SK-N-MC (cell line): Measurements from ENCODE around the gene EPN2.

Experiments used
- DNase-seq: peaks from one replicate; pipeline ENCODE4 v3.0.0-alpha.2; 2011; ENCODE audit warnings: low read depth, low spot score
- H3K27ac ChIP-seq: fragments of 200-600 bp; sonication (generic); 2 replicates; pipeline ENCODE4 v1.5.1; 2016; ENCODE audit warnings: mixed run types
- H3K36me3 ChIP-seq: fragments of 200-600 bp; sonication (generic); 2 replicates; pipeline ENCODE4 v1.6.1; 2017; ENCODE audit warnings: antibody characterized with exemption, low read length, mixed read lengths; ENCODE audit not compliant: insufficient read depth
- H3K4me3 ChIP-seq: fragments of 200-600 bp; sonication (generic); 2 replicates; pipeline ENCODE4 v1.5.1; 2016
- H3K9ac ChIP-seq: fragments of 200-600 bp; sonication (generic); 2 replicates; pipeline ENCODE4 v1.8.0; 2017; ENCODE audit warnings: mixed run types, mixed read lengths; ENCODE audit not compliant: insufficient read length
- H3K9me3 ChIP-seq: fragments of 200-600 bp; sonication (generic); 2 replicates; pipeline ENCODE4 v1.6.1; 2017; ENCODE audit warnings: low read depth, mild to moderate bottlenecking, antibody characterized with exemption, low read length, moderate library complexity, mixed read lengths
- EZH2 ChIP-seq: fragments of 200-600 bp; sonication (generic); IDR thresholded peaks from one replicate; pipeline ENCODE4 v1.6.1; 2017; ENCODE audit warnings: antibody characterized with exemption
- FOXP2 ChIP-seq: optimal IDR thresholded peaks from 2 replicates; pipeline ENCODE3; 2011; ENCODE audit warnings: mild to moderate bottlenecking, moderate library complexity; ENCODE audit not compliant: insufficient read depth; ENCODE audit errors: extremely low read length, control extremely low read depth
- POLR2AphosphoS5 ChIP-seq: IDR thresholded peaks from 2 replicates; pipeline ENCODE4 v1.6.1; 2012; ENCODE audit warnings: mild to moderate bottlenecking, low read depth, low read length, borderline replicate concordance

EPN2 gene

DNA sequence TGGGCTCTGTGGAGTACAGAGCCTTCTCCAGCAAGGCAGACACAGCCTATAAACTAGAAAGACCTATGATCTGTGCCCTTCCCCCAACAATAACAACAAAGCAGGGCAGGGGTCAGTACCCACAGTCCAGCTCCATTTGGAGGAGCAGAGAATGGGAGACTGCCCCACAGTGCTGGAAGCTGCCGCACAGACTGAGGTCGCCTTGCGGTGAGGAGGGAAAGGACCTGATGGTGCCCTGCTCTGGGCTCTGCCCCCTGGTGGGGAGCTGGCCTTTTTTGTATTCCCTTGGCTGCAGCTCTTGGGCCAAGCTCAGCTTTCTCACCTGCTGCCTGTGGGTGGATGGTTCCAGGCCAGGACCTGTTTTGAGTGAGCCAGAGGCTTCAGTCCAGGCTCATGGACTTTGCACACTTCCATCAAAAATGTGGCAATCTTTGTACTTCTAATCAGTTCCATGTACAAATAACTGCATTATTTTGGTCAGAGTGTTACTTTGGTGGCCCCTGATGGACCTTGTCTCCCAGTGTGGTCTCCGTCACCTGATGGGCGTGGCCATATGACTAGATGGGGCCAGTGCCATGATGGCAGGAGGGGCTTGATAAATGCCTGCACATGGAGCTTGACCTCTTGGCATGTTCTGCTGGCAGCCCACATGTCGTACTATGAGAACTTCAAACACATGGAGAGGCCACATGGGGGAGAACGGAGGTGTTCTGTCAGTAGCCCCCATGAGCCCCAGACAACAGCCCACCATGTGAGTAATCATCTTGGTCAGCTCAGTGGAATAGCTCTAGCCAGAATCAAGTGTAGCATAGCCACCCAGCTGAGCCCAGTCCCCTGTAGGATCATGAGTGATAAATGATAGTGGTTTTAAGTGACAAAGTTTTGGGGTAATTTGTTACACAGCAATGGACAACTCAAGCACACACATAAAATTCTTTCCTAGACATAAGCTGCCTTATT, 101.1 kb downstream of the EPN2 start:
- TF ChIP-seq FOXP2 (no peak), EZH2 (no peak), POLR2AphosphoS5 (no peak)
- Histone ChIP-seq H3K27ac (no peak overlapping the region), H3K9me3 (no peaks in the 10 kb centered on the region), H3K36me3 (no peaks in the 10 kb centered on the region; the same call in 1 of the 2 replicates), H3K4me3 (no peak overlapping the region), H3K9ac (no peak overlapping the region)
- DNase-seq, result no peak

DNA sequence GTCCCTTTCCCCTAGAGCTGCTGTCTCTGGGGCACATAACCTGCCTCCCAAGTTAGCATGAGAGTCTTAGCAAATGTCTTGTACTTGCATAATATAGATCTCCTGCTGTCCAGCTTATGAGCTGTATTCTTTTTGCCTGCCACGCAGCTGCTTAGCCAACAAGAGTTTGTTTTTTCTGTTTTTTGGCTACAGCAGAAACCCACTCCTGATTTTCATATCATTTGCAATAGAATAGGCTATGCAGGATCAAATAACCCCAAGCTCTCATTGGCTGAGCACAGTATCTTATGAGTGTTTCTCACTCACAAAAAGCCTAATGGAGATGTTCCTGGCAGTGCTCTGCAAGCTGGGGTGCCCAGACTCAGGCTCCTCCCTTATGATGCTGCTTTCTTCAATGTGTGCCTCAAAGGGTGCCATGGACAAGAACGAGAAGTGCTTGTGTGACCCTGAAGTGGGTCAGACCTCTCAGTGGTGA, 102.2 kb downstream of the EPN2 start:
- Histone ChIP-seq H3K9me3 (no peaks in the 10 kb centered on the region), H3K4me3 (no peak overlapping the region), H3K27ac (no peak overlapping the region), H3K9ac (no peak overlapping the region), H3K36me3 (no peaks in the 10 kb centered on the region; the same call in 1 of the 2 replicates)
- no peak for TF ChIP-seq FOXP2
- no peak for TF ChIP-seq POLR2AphosphoS5
- TF ChIP-seq EZH2, result no peak
- no peak for DNase-seq

DNA sequence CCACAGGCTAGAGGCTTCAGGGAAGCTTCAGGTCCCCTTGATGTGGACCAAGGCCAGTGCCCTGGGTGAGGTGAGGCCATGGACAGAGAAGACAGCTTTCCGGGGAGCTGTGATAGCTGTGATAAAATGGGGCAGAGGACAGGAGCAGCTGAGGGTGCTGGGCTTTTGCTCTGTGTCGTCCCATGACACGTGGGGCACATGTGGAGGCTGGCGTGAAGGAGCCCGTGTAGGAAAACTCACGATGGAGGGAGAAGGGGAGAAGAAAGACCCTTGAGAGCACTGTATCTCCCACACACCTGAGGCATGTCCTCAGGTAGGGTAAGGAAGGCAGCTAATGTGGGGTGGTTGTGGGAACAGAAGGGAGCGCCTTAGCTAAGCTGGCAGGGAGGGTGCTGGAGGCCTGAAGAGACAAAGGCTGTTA, 104.1 kb downstream of the EPN2 start:
- no peak overlapping the region for H3K9ac ChIP-seq
- DNase-seq, result no peak
- no peak overlapping the region for H3K4me3 ChIP-seq
- H3K36me3 ChIP-seq, result no peaks in the 10 kb centered on the region
- no peak overlapping the region for H3K27ac ChIP-seq
- TF ChIP-seq EZH2, result no peak
- no peak for TF ChIP-seq FOXP2
- no peak for TF ChIP-seq POLR2AphosphoS5
- no peaks in the 10 kb centered on the region for H3K9me3 ChIP-seq

DNA sequence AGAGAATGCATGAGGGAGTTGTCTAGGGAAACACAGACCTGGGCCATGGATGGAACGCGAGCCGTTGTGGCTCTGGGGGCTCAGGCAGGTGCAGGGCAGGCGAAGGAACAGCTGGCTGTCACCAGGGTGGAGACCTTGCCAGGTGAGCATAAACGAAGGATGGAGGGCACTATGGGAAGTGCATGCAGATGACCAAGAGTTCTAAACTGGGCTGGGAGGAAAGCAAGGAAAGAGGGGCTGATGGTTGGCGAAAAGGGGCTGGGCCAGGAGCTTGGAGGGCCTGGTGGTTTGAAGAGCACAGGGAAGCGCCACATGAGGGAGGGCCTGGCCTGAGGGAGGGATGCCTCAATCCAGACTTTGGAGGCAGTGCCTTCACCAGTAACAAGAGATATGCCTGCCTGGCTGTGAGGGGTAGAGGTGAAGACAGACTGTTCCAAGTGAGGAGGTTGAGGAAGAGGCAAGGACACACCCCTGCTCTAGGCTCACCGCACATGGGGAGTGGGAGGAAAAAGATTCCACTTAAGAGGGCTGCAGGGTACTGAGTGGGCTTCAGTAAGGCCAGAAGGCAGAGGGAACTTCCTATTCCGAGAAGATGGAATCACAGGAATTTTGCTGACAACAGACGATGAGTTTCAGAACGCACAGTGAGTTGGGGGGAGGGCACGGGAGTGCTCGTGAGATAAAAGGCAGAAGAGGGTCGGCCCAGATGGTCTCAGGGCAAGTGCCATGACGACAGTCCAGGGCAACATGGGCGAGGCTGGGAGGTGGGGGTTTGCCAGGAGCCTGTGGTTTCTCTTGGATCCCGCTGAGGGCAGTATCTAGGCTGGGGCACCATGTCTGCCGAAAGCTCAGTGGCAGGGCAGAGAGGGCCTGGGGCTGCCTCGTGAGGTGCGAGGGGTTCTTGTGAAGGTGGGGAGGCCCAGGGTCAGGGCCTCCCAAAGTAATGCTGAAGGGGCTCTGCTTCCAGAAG, 104.8 kb downstream of the EPN2 start:
- Histone ChIP-seq H3K36me3 (no peaks in the 10 kb centered on the region), H3K4me3 (peak overlapping the region; percentile 22; the same call in 1 of the 2 replicates), H3K9me3 (no peaks in the 10 kb centered on the region), H3K9ac (no peak overlapping the region), H3K27ac (peak overlapping the region; percentile 25; the same call in 1 of the 2 replicates)
- no peak for TF ChIP-seq POLR2AphosphoS5
- TF ChIP-seq EZH2, result no peak
- DNase-seq, result no peak

DNA sequence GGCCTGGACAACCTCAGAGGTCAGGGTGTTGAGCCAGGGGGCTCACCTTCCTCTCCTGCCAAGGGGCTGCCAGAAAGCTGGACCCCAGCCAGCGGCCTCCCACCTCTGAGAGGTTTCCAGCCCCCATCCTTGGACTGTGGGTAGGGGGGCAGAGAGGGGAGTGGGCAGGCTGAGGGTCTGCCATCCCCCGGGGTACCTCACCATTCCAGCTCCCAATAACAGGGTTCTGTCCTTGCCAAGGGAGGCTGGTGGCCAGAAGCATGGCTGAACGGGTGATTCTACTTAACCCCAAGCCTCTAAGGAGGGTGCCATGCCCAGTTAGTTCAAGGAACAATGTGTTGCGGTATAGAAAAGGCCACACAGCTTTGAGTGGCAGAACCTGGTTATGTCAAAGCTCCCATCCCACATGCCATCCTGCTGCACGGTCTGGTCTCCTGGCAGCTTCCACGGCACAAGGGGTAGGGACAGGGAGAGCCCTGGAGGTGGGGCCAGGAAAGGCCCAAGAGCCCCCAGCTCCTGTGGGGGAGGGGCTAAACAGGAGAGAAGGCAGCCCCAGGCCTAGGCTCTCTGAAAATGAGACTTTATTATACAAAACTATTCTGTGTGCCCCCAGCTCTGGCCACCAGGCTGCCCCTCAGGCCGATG, 105.6 kb downstream of the EPN2 start:
- Histone ChIP-seq H3K27ac (peak overlapping the region; percentile 25; the same call in 1 of the 2 replicates), H3K9ac (no peak overlapping the region)
- DNase-seq, result no peak

DNA sequence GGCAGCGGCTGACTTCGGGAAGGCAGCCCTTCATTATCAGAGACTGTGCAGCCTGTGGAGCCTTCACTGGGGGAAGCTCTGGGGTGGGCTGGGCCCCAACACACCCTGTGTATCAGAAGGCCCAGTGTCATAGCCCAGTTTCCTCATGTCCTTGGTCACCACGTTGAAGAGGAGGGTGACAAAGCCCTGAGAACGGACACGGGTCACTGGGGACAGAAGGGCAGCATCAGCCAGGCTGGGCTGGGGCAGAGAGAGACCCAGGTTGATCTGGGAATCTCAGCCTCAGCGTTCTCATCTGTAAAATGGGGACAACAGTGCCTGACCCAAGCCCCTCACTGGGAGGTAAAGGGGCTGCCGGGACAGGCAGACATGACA, 106.1 kb downstream of the EPN2 start:
- TF ChIP-seq EZH2, result no peak
- TF ChIP-seq FOXP2, result no peak
- TF ChIP-seq POLR2AphosphoS5, result no peak
- no peaks in the 10 kb centered on the region for H3K9me3 ChIP-seq

More for the DNA sequence above, 105.6 kb downstream of the EPN2 start:
- Histone ChIP-seq H3K4me3 (no peak overlapping the region), H3K36me3 (no peaks in the 10 kb centered on the region), H3K9me3 (no peaks in the 10 kb centered on the region)
- no peak for TF ChIP-seq POLR2AphosphoS5
- no peak for TF ChIP-seq EZH2
- no peak for TF ChIP-seq FOXP2

DNA sequence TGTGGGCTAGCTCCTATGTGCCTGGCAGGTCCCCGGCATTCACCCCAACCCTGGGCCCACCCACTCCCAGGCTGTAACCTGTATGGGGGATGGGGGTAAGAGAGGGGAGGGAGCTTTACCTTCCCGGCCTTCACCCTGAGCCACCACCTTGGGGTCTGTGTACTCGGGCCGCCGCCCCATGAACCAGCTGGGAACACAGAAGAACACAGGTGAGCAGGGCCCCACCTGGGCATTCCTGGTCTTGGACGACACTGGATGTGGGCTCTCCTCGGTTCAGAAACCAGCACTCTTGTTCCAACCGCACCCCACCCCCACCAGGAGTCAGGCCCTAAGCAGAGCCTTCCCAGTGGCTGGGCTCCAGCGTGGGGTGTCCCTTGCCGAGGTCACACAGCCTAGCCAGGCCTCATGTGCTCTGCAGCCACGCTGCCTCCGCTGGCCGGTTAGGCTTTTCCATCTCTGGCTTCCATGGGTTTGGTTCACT, 106.5 kb downstream of the EPN2 start:
- Histone ChIP-seq H3K9me3 (no peaks in the 10 kb centered on the region), H3K4me3 (no peak overlapping the region), H3K36me3 (no peaks in the 10 kb centered on the region), H3K9ac (no peak overlapping the region), H3K27ac (no peak overlapping the region)
- TF ChIP-seq FOXP2 (no peak), POLR2AphosphoS5 (no peak), EZH2 (no peak)
- no peak for DNase-seq

More for the DNA sequence above, 106.1 kb downstream of the EPN2 start:
- Histone ChIP-seq H3K27ac (no peak overlapping the region), H3K4me3 (no peak overlapping the region), H3K9ac (no peak overlapping the region), H3K36me3 (no peaks in the 10 kb centered on the region)
- DNase-seq, result no peak
